GM21786 (cell line): ENCODE data around the gene CLPTM1.
"Not testable (repeated sequence)": the region's sequence is repeated elsewhere in the genome, so short reads cannot be mapped to it uniquely, and the experiment has no call there.

Experiments
- ATAC-seq: cut with Tn5 transposase; IDR thresholded peaks from one replicate; pipeline ENCODE4 v1.9.1; 2021; ENCODE audit not compliant: unreplicated experiment

Gene CLPTM1

GRCh38 chr19:44939668-44940067 lies 15.5 kb upstream of the CLPTM1 start:
- no peak for ATAC-seq

GRCh38 chr19:44942067-44942571 lies 13.1 kb upstream of the CLPTM1 start, which contains the start of gene APOC4:
Gene APOC4 (plus strand): TSS chr19:44942237. CDS start chr19:44942278, 41 bp downstream.
- ATAC-seq = no peak

- no peak for ATAC-seq
These were observed 11.4 kb upstream of the CLPTM1 start for GRCh38 chr19:44943801-44944249.

GRCh38 chr19:44947041-44947581 lies 8.1 kb upstream of the CLPTM1 start:
- ATAC-seq = no peak

GRCh38 chr19:44948237-44948636 lies 6.9 kb upstream of the CLPTM1 start:
- ATAC-seq = no peak

- ATAC-seq = no peak
These were observed 6.3 kb upstream of the CLPTM1 start for GRCh38 chr19:44948763-44949374.

- ATAC-seq = no peak
These were observed 5.6 kb upstream of the CLPTM1 start for GRCh38 chr19:44949550-44949949.

- ATAC-seq = no peak
These were observed 3.7 kb upstream of the CLPTM1 start for GRCh38 chr19:44951179-44952159.

- no peak for ATAC-seq
These were observed 917 bp upstream of the CLPTM1 start for GRCh38 chr19:44954278-44954648.

- ATAC-seq = no peak
These were observed 592 bp downstream of the CLPTM1 start for GRCh38 chr19:44955505-44956439.

- no peak for ATAC-seq
These were observed 2.3 kb downstream of the CLPTM1 start for GRCh38 chr19:44957526-44957925.

- no peak for ATAC-seq
These were observed 2.9 kb downstream of the CLPTM1 start for GRCh38 chr19:44958090-44958489.

GRCh38 chr19:44959691-44960090 lies 4.5 kb downstream of the CLPTM1 start:
- no peak for ATAC-seq

GRCh38 chr19:44960906-44961728 lies 5.9 kb downstream of the CLPTM1 start:
- no peak for ATAC-seq

- ATAC-seq = no peak
These were observed 6.6 kb downstream of the CLPTM1 start for GRCh38 chr19:44961821-44962220.

GRCh38 chr19:44968118-44968517 lies 12.9 kb downstream of the CLPTM1 start:
- no peak for ATAC-seq

GRCh38 chr19:44968670-44969069 lies 13.5 kb downstream of the CLPTM1 start:
- ATAC-seq = no peak

GRCh38 chr19:44969437-44969836 lies 14.3 kb downstream of the CLPTM1 start:
- no peak for ATAC-seq

GRCh38 chr19:44971451-44971850 lies 16.3 kb downstream of the CLPTM1 start:
- ATAC-seq = not testable (repeated sequence)

- no peak for ATAC-seq
These were observed 17.6 kb downstream of the CLPTM1 start for GRCh38 chr19:44972802-44973201.
